Mesendoderm (in vitro differentiated cells): Measurements from ENCODE around the gene MRPL19.

Experiments
- DNase-seq: peaks from one replicate; pipeline ENCODE4 v3.0.0; 2013
- H2AK5ac ChIP-seq: 2 replicates; pipeline ENCODE4 v1.6.1; 2013; ENCODE audit warnings: low read length, inconsistent platforms
- H2BK120ac ChIP-seq: 2 replicates; pipeline ENCODE4 v1.6.1; 2013; ENCODE audit warnings: low read depth, mild to moderate bottlenecking, low read length, moderate library complexity, mixed read lengths
- H2BK15ac ChIP-seq: replicated peaks from 2 replicates; pipeline ENCODE4 v1.6.1; 2013; ENCODE audit warnings: low read depth, mild to moderate bottlenecking, moderate library complexity
- H2BK5ac ChIP-seq: 2 replicates; pipeline ENCODE4 v1.6.1; 2013; ENCODE audit warnings: low read length, inconsistent platforms
- H3K18ac ChIP-seq: 2 replicates; pipeline ENCODE4 v1.6.1; 2013; ENCODE audit warnings: mild to moderate bottlenecking, low read length, mixed read lengths
- H3K23ac ChIP-seq: one replicate; pipeline ENCODE4 v1.6.1; 2013; ENCODE audit warnings: low read length
- H3K27ac ChIP-seq: 2 replicates; pipeline ENCODE4 v1.5.1; 2013; ENCODE audit warnings: low read depth, mild to moderate bottlenecking, inconsistent platforms, low read length, moderate library complexity
- H3K27me3 ChIP-seq: 2 replicates; pipeline ENCODE4 v1.6.1; 2013; ENCODE audit warnings: low read length, control low read depth, mild to moderate bottlenecking, inconsistent platforms; ENCODE audit not compliant: insufficient read depth, poor library complexity
- H3K36me3 ChIP-seq: 2 replicates; pipeline ENCODE4 v1.6.1; 2013; ENCODE audit warnings: low read length, inconsistent platforms; ENCODE audit not compliant: control insufficient read depth, insufficient read depth
- H3K4ac ChIP-seq: one replicate; pipeline ENCODE4 v1.6.1; 2013; ENCODE audit warnings: low read depth, mild to moderate bottlenecking, low read length, moderate library complexity
- H3K4me1 ChIP-seq: 2 replicates; pipeline ENCODE4 v1.6.1; 2013; ENCODE audit warnings: low read depth, low read length, inconsistent platforms; ENCODE audit not compliant: control insufficient read depth
- H3K4me2 ChIP-seq: 2 replicates; pipeline ENCODE4 v1.6.1; 2013; ENCODE audit warnings: low read length
- H3K4me3 ChIP-seq: 2 replicates; pipeline ENCODE4 v1.5.1; 2013; ENCODE audit warnings: mild to moderate bottlenecking, low read length
- H3K56ac ChIP-seq: one replicate; pipeline ENCODE4 v1.6.1; 2013; ENCODE audit warnings: low read length
- H3K79me1 ChIP-seq: 2 replicates; pipeline ENCODE4 v1.6.1; 2013; ENCODE audit warnings: low read length, inconsistent platforms
- H3K79me2 ChIP-seq: 2 replicates; pipeline ENCODE4 v1.6.1; 2013; ENCODE audit warnings: mild to moderate bottlenecking, low read length; ENCODE audit not compliant: control insufficient read depth, insufficient read depth
- H3K9ac ChIP-seq: 2 replicates; pipeline ENCODE4 v1.6.1; 2013; ENCODE audit warnings: low read length, inconsistent platforms
- H4K5ac ChIP-seq: one replicate; pipeline ENCODE4 v1.6.1; 2013; ENCODE audit warnings: low read length
- H4K8ac ChIP-seq: one replicate; pipeline ENCODE4 v1.6.1; 2013; ENCODE audit warnings: low read depth, mild to moderate bottlenecking, control low read depth, low read length, moderate library complexity
- WGBS: extraction: QIAGEN DNeasy Blood & Tissue Kit; methylation state at CpG from one replicate; pipeline ENCODE4 v1.1.7; 2013; ENCODE audit warnings: low lambda C conversion rate, missing lambda C conversion rate; ENCODE audit not compliant: insufficient coverage; ENCODE audit errors: extremely low coverage; 5-methylcytosine and 5-hydroxymethylcytosine counted together

The MRPL19 gene

GRCh38 chr2:75632091-75632701 is 14.4 kb upstream of the MRPL19 start:
- H2AK5ac ChIP-seq: no peak overlapping the region
- H4K8ac ChIP-seq: peak overlapping the region; percentile 77
- no peak overlapping the region for H3K56ac ChIP-seq
- peak overlapping the region; percentile 61 for H3K18ac ChIP-seq
- no peak overlapping the region for H3K23ac ChIP-seq
- H3K4me1 ChIP-seq: no peaks in the 10 kb centered on the region
- no peak overlapping the region for H2BK5ac ChIP-seq
- H3K9ac ChIP-seq: no peak overlapping the region
- H2BK15ac ChIP-seq: no peak overlapping the region
- H3K4me2 ChIP-seq: no peak overlapping the region
- no CpG with 5 or more reads among the region's 5 CpGs for WGBS
- H3K79me1 ChIP-seq: no peaks in the 10 kb centered on the region
- no peaks in the 10 kb centered on the region for H3K27me3 ChIP-seq
- no peaks in the 10 kb centered on the region for H3K36me3 ChIP-seq
- H2BK120ac ChIP-seq: no peak overlapping the region
- no peak overlapping the region for H3K27ac ChIP-seq
- no peak overlapping the region for H3K4me3 ChIP-seq
- no peak overlapping the region for H4K5ac ChIP-seq
- H3K79me2 ChIP-seq: no peaks in the 10 kb centered on the region
- no peak overlapping the region for H3K4ac ChIP-seq
- peak; percentile 37 for DNase-seq

DNA sequence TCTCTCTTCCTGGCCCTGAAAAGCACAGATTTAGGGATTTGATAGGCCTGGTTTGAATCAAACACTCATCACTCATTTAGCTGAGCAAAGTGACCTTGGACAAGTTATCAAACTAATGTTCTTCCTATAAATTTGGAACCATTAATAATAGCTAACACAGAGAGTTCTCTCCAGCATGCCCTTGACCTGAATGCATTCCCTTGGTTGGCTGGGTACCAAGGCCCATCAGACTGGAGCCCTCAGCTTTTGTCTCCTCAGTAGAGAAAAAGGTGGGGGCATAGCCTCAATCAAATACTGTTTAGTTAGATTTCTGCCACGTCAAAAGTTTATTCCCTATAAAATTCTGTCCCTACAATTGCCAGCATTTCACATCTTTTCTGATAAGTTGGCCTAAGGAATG is 13.8 kb upstream of the MRPL19 start:
- H3K9ac ChIP-seq: no peak overlapping the region
- H4K5ac ChIP-seq: no peak overlapping the region
- no peak overlapping the region for H2BK120ac ChIP-seq
- H3K23ac ChIP-seq: no peak overlapping the region
- H3K27me3 ChIP-seq: no peaks in the 10 kb centered on the region
- no peak overlapping the region for H2BK15ac ChIP-seq
- no CpG with 5 or more reads among the region's 1 CpG for WGBS
- no peaks in the 10 kb centered on the region for H3K4me1 ChIP-seq
- H3K4me2 ChIP-seq: no peak overlapping the region
- no peak overlapping the region for H3K18ac ChIP-seq
- H3K79me2 ChIP-seq: no peaks in the 10 kb centered on the region
- no peak for DNase-seq
- H2BK5ac ChIP-seq: no peak overlapping the region
- H4K8ac ChIP-seq: no peak overlapping the region
- no peaks in the 10 kb centered on the region for H3K36me3 ChIP-seq
- H3K4ac ChIP-seq: no peak overlapping the region
- H3K79me1 ChIP-seq: no peaks in the 10 kb centered on the region
- H2AK5ac ChIP-seq: no peak overlapping the region
- no peak overlapping the region for H3K27ac ChIP-seq
- no peak overlapping the region for H3K4me3 ChIP-seq
- H3K56ac ChIP-seq: no peak overlapping the region

- H3K4me2 ChIP-seq: no peak overlapping the region
- H4K5ac ChIP-seq: no peak overlapping the region
- no peak overlapping the region for H4K8ac ChIP-seq
- no peaks in the 10 kb centered on the region for H3K79me1 ChIP-seq
- no peak overlapping the region for H3K56ac ChIP-seq
- no peak overlapping the region for H2BK15ac ChIP-seq
- H2BK5ac ChIP-seq: no peak overlapping the region
- DNase-seq: no peak
- H3K4me1 ChIP-seq: no peaks in the 10 kb centered on the region
- H3K4me3 ChIP-seq: no peak overlapping the region
- H3K27me3 ChIP-seq: no peaks in the 10 kb centered on the region
- no peak overlapping the region for H3K4ac ChIP-seq
- no CpG with 5 or more reads among the region's 3 CpGs for WGBS
- no peak overlapping the region for H3K23ac ChIP-seq
- H3K36me3 ChIP-seq: no peaks in the 10 kb centered on the region
- no peaks in the 10 kb centered on the region for H3K79me2 ChIP-seq
- no peak overlapping the region for H3K27ac ChIP-seq
- H2AK5ac ChIP-seq: no peak overlapping the region
- H3K9ac ChIP-seq: no peak overlapping the region
- no peak overlapping the region for H3K18ac ChIP-seq
- H2BK120ac ChIP-seq: no peak overlapping the region
These were observed 13.0 kb upstream of the MRPL19 start for GRCh38 chr2:75633620-75634019.

DNA sequence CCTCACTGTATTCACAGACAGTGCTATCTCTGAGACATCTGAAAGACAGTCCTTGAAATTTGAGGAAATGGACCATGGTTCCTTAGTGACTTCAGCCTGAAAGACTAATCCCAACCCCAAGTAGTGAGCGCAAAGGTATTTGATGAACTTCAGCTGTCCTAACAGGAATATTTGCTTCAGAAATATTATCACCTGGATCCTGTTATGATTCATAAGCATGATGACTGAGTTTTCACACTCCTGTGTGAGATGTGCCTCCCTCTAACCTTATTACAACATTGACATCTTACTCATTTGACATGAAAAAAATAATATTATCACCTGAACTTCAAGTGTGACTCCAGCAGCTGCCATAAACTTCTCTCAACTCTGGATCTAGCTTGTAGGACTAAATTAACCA is 11.6 kb upstream of the MRPL19 start:
- WGBS: no CpG with 5 or more reads among the region's 1 CpG
- no peak overlapping the region for H2AK5ac ChIP-seq
- no peak overlapping the region for H3K23ac ChIP-seq
- no peak overlapping the region for H2BK15ac ChIP-seq
- H3K4ac ChIP-seq: no peak overlapping the region
- H3K36me3 ChIP-seq: no peaks in the 10 kb centered on the region
- H3K79me2 ChIP-seq: no peaks in the 10 kb centered on the region
- no peak overlapping the region for H4K5ac ChIP-seq
- H3K56ac ChIP-seq: no peak overlapping the region
- H2BK120ac ChIP-seq: no peak overlapping the region
- H3K4me1 ChIP-seq: no peaks in the 10 kb centered on the region
- H2BK5ac ChIP-seq: no peak overlapping the region
- no peak overlapping the region for H3K9ac ChIP-seq
- H3K79me1 ChIP-seq: no peaks in the 10 kb centered on the region
- H3K4me2 ChIP-seq: no peak overlapping the region
- H3K27me3 ChIP-seq: no peaks in the 10 kb centered on the region
- no peak overlapping the region for H4K8ac ChIP-seq
- no peak for DNase-seq
- no peak overlapping the region for H3K4me3 ChIP-seq
- H3K18ac ChIP-seq: no peak overlapping the region
- no peak overlapping the region for H3K27ac ChIP-seq

GRCh38 chr2:75637568-75637967 is 9.0 kb upstream of the MRPL19 start:
- no CpG with 5 or more reads among the region's 1 CpG for WGBS
- H2AK5ac ChIP-seq: no peak overlapping the region
- H3K79me2 ChIP-seq: no peaks in the 10 kb centered on the region

GRCh38 chr2:75640621-75641121 is 5.9 kb upstream of the MRPL19 start:
- no peaks in the 10 kb centered on the region for H3K79me2 ChIP-seq
- H2BK15ac ChIP-seq: peak overlapping the region; percentile 85
- no peak overlapping the region for H4K5ac ChIP-seq
- no peaks in the 10 kb centered on the region for H3K27me3 ChIP-seq
- H3K9ac ChIP-seq: no peak overlapping the region
- no peak overlapping the region for H3K4ac ChIP-seq
- H3K27ac ChIP-seq: no peak overlapping the region
- peak; percentile 42 for DNase-seq
- H3K36me3 ChIP-seq: no peaks in the 10 kb centered on the region
- H3K4me2 ChIP-seq: no peak overlapping the region
- no peaks in the 10 kb centered on the region for H3K4me1 ChIP-seq
- no peak overlapping the region for H2BK5ac ChIP-seq
- no peak overlapping the region for H3K56ac ChIP-seq
- no CpG with 5 or more reads among the region's 3 CpGs for WGBS
- no peaks in the 10 kb centered on the region for H3K79me1 ChIP-seq
- no peak overlapping the region for H2BK120ac ChIP-seq
- no peak overlapping the region for H4K8ac ChIP-seq
- H3K18ac ChIP-seq: no peak overlapping the region
- no peak overlapping the region for H3K23ac ChIP-seq
- H3K4me3 ChIP-seq: no peak overlapping the region
- H2AK5ac ChIP-seq: no peak overlapping the region

More at GRCh38 chr2:75637568-75637967, 9.0 kb upstream of the MRPL19 start:
- no peak overlapping the region for H2BK120ac ChIP-seq
- H3K27me3 ChIP-seq: no peaks in the 10 kb centered on the region
- no peak overlapping the region for H3K27ac ChIP-seq
- no peak overlapping the region for H4K8ac ChIP-seq
- no peak overlapping the region for H3K56ac ChIP-seq
- H2BK15ac ChIP-seq: no peak overlapping the region
- no peak overlapping the region for H3K4me2 ChIP-seq
- no peak overlapping the region for H3K23ac ChIP-seq
- no peak overlapping the region for H3K9ac ChIP-seq
- peak; percentile 25 for DNase-seq
- no peak overlapping the region for H2BK5ac ChIP-seq
- no peak overlapping the region for H4K5ac ChIP-seq
- H3K4me3 ChIP-seq: no peak overlapping the region
- H3K4ac ChIP-seq: no peak overlapping the region
- no peak overlapping the region for H3K18ac ChIP-seq
- H3K36me3 ChIP-seq: no peaks in the 10 kb centered on the region
- no peaks in the 10 kb centered on the region for H3K79me1 ChIP-seq
- H3K4me1 ChIP-seq: no peaks in the 10 kb centered on the region
